Activated B cell treated with CpG ODN at 0.5 μM for 24 hours (primary cell): ENCODE data around the gene CAMK1. TPM values are rescaled to one million over a fixed set of nuclear protein-coding genes. Genes with fewer than 3 reads are reported as not detected.
A peak's percentile ranks its signal among the peaks of the same experiment; 100 is the strongest.

Experiments used
- ATAC-seq: fragments of 200-7000 bp; cut with Tn5 transposase; one replicate; pipeline ENCODE4 v1.10.0; 2021; ENCODE audit warnings: low read depth, mild to moderate bottlenecking, moderate library complexity
- CTCF ChIA-PET: fragments of 350-600 bp; sonication (Branson Sonifier 250); formaldehyde crosslinking; loops from one replicate; lab custom pipeline; 2021; ENCODE audit warnings: antibody characterized with exemption; lab: Charles Lee
- POLR2A ChIA-PET: fragments of 350-600 bp; sonication (Branson Sonifier 250); formaldehyde crosslinking; loops from one replicate; lab custom pipeline; 2021; ENCODE audit warnings: antibody characterized with exemption; lab: Charles Lee
- DNase-seq: peaks from one replicate; pipeline ENCODE4 v3.0.0; 2022
- H3K27ac Mint-ChIP-seq: one replicate; pipeline ENCODE4 v1.8.0; 2020; ENCODE audit warnings: mixed read lengths
- H3K27me3 Mint-ChIP-seq: one replicate; pipeline ENCODE4 v1.8.0; 2021; ENCODE audit warnings: mixed read lengths
- H3K36me3 Mint-ChIP-seq: one replicate; pipeline ENCODE4 v1.8.0; 2021; ENCODE audit warnings: low read depth, mixed read lengths
- H3K4me1 Mint-ChIP-seq: one replicate; pipeline ENCODE4 v1.8.0; 2021; ENCODE audit warnings: mixed read lengths
- H3K4me3 Mint-ChIP-seq: one replicate; pipeline ENCODE4 v1.8.0; 2020; ENCODE audit warnings: mild to moderate bottlenecking, mixed read lengths
- H3K9me3 Mint-ChIP-seq: one replicate; pipeline ENCODE4 v1.8.0; 2020; ENCODE audit warnings: mixed read lengths
- CTCF ChIP-seq: fragments of 200-600 bp; IDR thresholded peaks from one replicate; pipeline ENCODE4 v1.8.0; 2022; ENCODE audit warnings: antibody characterized with exemption, mild to moderate bottlenecking
- intact Hi-C: fragments of 100-400 bp; cut with micrococcal nuclease; formaldehyde crosslinking; loops from one replicate; pipeline ENCODE4 v1.15.1; 2024
- total RNA-seq: library from RNA; stranded (reverse); gene quantifications from 2 replicates; pipeline ENCODE4 v1.2.3, GENCODE V29; 2022

The CAMK1 gene
- total RNA-seq, 1 donor from 2014 or later = 1.7 TPM

GRCh38 chr3:9791790-9792404 lies 22.1 kb upstream of the CAMK1 start:
- H3K27me3 Mint-ChIP-seq = no peaks in the 10 kb centered on the region
- H3K4me3 Mint-ChIP-seq = peak overlapping the region; percentile 99
- peak overlapping the region; percentile 100 for H3K27ac Mint-ChIP-seq
- ATAC-seq (no peak), DNase-seq (no peak)
- TF ChIP-seq CTCF = no peak
- peaks cover 57% of the 10 kb centered on the region for H3K36me3 Mint-ChIP-seq
- peaks cover 61% of the 10 kb centered on the region for H3K4me1 Mint-ChIP-seq
- POLR2A ChIA-PET = interaction anchor here (0.8 to 6.2 kb wide), 20 partner anchors 10 to 529 kb away, joined by 3 to 146 read pairs (median 10); partner anchors contain the start of genes BRPF1, CRELD1, FANCD2 and JAGN1
- no peaks in the 10 kb centered on the region for H3K9me3 Mint-ChIP-seq
- CTCF ChIA-PET = interaction anchor here (0.9 to 1.3 kb wide), 4 partner anchors 12 to 154 kb away, joined by 3 to 7 read pairs (median 4); partner anchors contain the start of gene CRELD1
- intact Hi-C loops = loop anchor here (1.0 to 10.0 kb wide), 12 partner anchors 12 to 533 kb away; partner anchors contain the start of genes BRK1, BRPF1, CRELD1 and EMC3

GRCh38 chr3:9791127-9791526 lies 21.4 kb upstream of the CAMK1 start:
- Mint-ChIP-seq H3K9me3 (no peaks in the 10 kb centered on the region), H3K36me3 (peaks cover 61% of the 10 kb centered on the region), H3K4me3 (peak overlapping the region; percentile 99), H3K27me3 (no peaks in the 10 kb centered on the region), H3K27ac (peak overlapping the region; percentile 100), H3K4me1 (peaks cover 53% of the 10 kb centered on the region)
- CTCF ChIA-PET = interaction anchor here (1.1 to 1.3 kb wide), 2 partner anchors 9 to 155 kb away, joined by 3 to 4 read pairs; no protein-coding TSS in a partner anchor
- ATAC-seq (no peak), DNase-seq (no peak)
- TF ChIP-seq CTCF = no peak
- POLR2A ChIA-PET = interaction anchor here (0.6 to 5.6 kb wide), 6 partner anchors 9 to 235 kb away, joined by 3 to 133 read pairs (median 4); partner anchors contain the start of genes CRELD1, FANCD2 and OGG1
- intact Hi-C loops = loop anchor here (5.0 to 10.0 kb wide), 2 partner anchors 326 to 534 kb away; partner anchors contain the start of genes BRK1 and SEC13

GRCh38 chr3:9787714-9788113 lies 18.0 kb upstream of the CAMK1 start:
- intact Hi-C loops = no loop called here
- Mint-ChIP-seq H3K27me3 (no peaks in the 10 kb centered on the region), H3K36me3 (peaks cover 65% of the 10 kb centered on the region), H3K9me3 (no peaks in the 10 kb centered on the region), H3K4me1 (peaks cover 26% of the 10 kb centered on the region), H3K4me3 (no peak overlapping the region), H3K27ac (no peak overlapping the region)
- ATAC-seq (no peak), DNase-seq (no peak)
- TF ChIP-seq CTCF = no peak
- POLR2A ChIA-PET = interaction anchor here (0.6 kb wide), 2 partner anchors 55 to 489 kb away, joined by 5 read pairs; no protein-coding TSS in a partner anchor
- CTCF ChIA-PET = no interaction called here

GRCh38 chr3:9786825-9787669 lies 17.3 kb upstream of the CAMK1 start:
- DNase-seq (no peak), ATAC-seq (no peak)
- H3K4me1 Mint-ChIP-seq = peaks cover 30% of the 10 kb centered on the region
- no peaks in the 10 kb centered on the region for H3K27me3 Mint-ChIP-seq
- POLR2A ChIA-PET = interaction anchor here (0.6 to 1.2 kb wide), 4 partner anchors 8 to 490 kb away, joined by 4 to 8 read pairs (median 5); partner anchors contain the start of gene OGG1
- H3K9me3 Mint-ChIP-seq = no peaks in the 10 kb centered on the region
- H3K27ac Mint-ChIP-seq = no peak overlapping the region
- TF ChIP-seq CTCF = no peak
- no peak overlapping the region for H3K4me3 Mint-ChIP-seq
- CTCF ChIA-PET = no interaction called here
- H3K36me3 Mint-ChIP-seq = peaks cover 66% of the 10 kb centered on the region
- intact Hi-C loops = no loop called here
